Activated CD4-positive, alpha-beta T cell treated with anti-CD3 and anti-CD28 coated beads, Interleukin-2, amount 50 U/mL, for 48 hours (primary cell): ENCODE measurements around the gene RAB33B.
"Not testable (repeated sequence)": the region's sequence is repeated elsewhere in the genome, so short reads cannot be mapped to it uniquely, and the experiment has no call there.

ENCODE experiments used
- DNase-seq, 2 experiments: peaks; one replicate each; pipeline ENCODE4 v3.0.0-alpha.2; 2020

Gene RAB33B

GRCh38 chr4:139465922-139466321 is 12.0 kb downstream of the RAB33B start:
- no peak for DNase-seq

GRCh38 chr4:139468756-139469155 is 14.8 kb downstream of the RAB33B start:
- not testable (repeated sequence) for DNase-seq

GRCh38 chr4:139469216-139469615 is 15.3 kb downstream of the RAB33B start:
- no peak for DNase-seq

- DNase-seq = no peak
Measured at GRCh38 chr4:139469869-139470268, 15.9 kb downstream of the RAB33B start.

GRCh38 chr4:139470295-139470694 is 16.4 kb downstream of the RAB33B start:
- DNase-seq = no peak

- no peak for DNase-seq
Measured at GRCh38 chr4:139470997-139471665, 17.2 kb downstream of the RAB33B start.

GRCh38 chr4:139472852-139473251 is 18.9 kb downstream of the RAB33B start:
- DNase-seq = no peak

GRCh38 chr4:139476363-139476762 is 22.4 kb downstream of the RAB33B start:
- no peak for DNase-seq

- DNase-seq = no peak
Measured at GRCh38 chr4:139481465-139481864, 27.5 kb downstream of the RAB33B start.

GRCh38 chr4:139483000-139483399 is 29.1 kb downstream of the RAB33B start:
- no peak for DNase-seq

- DNase-seq = no peak
Measured at GRCh38 chr4:139484783-139485311, 30.9 kb downstream of the RAB33B start.

GRCh38 chr4:139488442-139488841 is 34.5 kb downstream of the RAB33B start:
- no peak for DNase-seq

- no peak for DNase-seq
Measured at GRCh38 chr4:139489638-139490037, 35.7 kb downstream of the RAB33B start.

GRCh38 chr4:139492429-139492828 is 38.5 kb downstream of the RAB33B start:
- DNase-seq = no peak

- no peak for DNase-seq
Measured at GRCh38 chr4:139493176-139493575, 39.3 kb downstream of the RAB33B start.

- DNase-seq = no peak
Measured at GRCh38 chr4:139499186-139499585, 45.3 kb downstream of the RAB33B start.

- no peak for DNase-seq
Measured at GRCh38 chr4:139501117-139501516, 47.2 kb downstream of the RAB33B start.

GRCh38 chr4:139501527-139501926 is 47.6 kb downstream of the RAB33B start:
- no peak for DNase-seq

- DNase-seq = no peak
Measured at GRCh38 chr4:139501927-139502899, 48.3 kb downstream of the RAB33B start.

GRCh38 chr4:139503622-139504166 is 49.8 kb downstream of the RAB33B start:
- no peak for DNase-seq

GRCh38 chr4:139506774-139507173 is 52.9 kb downstream of the RAB33B start:
- DNase-seq = no peak

GRCh38 chr4:139508581-139509237 is 54.8 kb downstream of the RAB33B start:
- no peak for DNase-seq
